HG02623 (cell line): ENCODE measurements around the gene C2CD2L.
"Not testable (repeated sequence)": the region's sequence is repeated elsewhere in the genome, so short reads cannot be mapped to it uniquely, and the experiment has no call there.

ENCODE experiments used
- ATAC-seq: cut with Tn5 transposase; IDR thresholded peaks from one replicate; pipeline ENCODE4 v1.9.1; 2021; ENCODE audit warnings: moderate library complexity; ENCODE audit not compliant: unreplicated experiment

Gene C2CD2L

DNA sequence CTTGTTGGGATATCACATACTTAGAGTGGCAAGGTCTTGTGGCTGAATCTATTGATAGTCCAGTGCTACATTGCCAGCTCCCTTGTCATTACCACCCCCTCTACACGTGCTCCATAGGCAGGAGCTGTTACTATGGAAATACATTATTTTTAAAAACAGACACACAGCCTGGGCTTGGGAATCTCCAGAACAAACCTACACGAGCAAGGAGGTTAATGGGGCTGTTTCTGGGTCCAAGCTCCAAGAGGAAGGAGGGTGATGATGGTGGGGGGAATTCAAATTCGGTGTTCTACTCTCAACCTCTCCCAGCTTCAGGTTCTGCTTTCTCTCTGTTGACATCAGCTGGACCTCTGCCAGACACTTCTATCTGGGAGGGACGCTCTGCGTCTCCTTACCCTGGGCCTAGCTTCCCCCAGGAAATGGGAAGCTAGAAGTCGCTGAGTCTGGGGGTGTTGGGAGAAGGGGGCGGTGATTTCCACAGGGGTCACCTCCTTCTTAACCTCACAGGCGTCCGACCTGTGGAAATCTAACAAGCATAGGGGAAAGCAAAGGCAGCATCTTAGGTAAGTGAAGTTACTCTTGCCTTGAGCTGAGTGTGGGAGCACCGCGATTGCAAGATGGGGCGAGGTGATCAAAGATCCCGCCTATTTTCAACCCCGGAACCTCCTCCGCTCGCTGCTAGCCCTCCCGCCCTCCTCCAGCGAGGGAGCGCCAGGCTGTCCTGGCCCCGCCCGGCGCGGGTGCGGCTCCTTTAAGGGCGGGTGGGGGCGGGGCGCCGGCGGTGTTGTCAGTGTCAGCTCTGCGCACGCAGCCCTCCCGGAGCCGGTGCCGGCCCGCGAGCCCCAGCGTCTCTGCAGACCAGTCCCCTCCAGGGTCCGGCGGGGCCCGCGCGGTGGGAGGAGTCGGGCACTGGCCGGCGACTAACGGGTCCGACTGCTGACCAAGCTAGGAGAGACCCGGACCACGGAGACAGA lies at the start of gene C2CD2L:
TSS of gene C2CD2L (plus strand) at position 781 of the 974 bp plus-strand sequence. CDS start 398 bp downstream, outside the sequence.
- ATAC-seq = peak; percentile 62

- ATAC-seq = not testable (repeated sequence)
Observed at GRCh38 chr11:119059128-119059527, 48.0 kb upstream of the C2CD2L start.

DNA sequence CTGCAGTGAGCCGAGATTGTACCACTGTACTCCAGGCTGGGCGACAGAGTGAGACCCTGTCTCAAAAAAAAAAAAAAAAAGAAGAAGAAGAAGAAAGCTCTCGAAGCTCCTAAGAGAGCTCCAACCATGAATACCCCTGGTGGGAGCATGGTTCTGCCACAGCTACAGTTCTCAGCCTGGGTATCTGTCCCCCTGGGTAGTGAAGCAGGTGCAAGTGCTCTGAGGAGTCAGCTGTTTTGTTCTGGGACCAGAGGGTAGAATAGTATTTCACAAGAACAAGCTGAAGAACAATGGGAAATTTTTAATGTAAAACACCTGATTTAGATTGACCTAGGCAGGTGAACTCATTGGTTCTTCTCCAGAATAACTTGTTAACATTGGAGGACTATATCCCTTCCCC lies 45.9 kb upstream of the C2CD2L start:
- no peak for ATAC-seq

DNA sequence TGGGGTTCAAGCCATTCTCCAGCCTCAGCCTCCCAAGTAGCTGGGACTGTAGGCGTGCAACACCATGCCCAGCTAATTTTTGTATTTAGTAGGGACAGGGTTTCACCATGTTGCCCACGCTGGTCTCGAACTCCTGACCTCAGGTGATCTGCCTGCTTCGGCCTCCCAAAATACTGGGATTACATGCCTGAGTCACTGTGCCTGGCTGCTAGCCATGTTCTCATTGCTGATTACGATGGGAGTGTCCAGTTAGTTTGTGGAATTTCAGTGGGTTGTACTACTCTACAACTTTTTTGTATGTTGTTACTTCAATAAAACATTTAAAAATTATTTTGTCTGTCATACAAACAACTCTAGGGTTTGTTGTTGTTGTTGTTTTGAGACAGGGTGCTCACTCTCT lies 44.4 kb upstream of the C2CD2L start:
- ATAC-seq = no peak

DNA sequence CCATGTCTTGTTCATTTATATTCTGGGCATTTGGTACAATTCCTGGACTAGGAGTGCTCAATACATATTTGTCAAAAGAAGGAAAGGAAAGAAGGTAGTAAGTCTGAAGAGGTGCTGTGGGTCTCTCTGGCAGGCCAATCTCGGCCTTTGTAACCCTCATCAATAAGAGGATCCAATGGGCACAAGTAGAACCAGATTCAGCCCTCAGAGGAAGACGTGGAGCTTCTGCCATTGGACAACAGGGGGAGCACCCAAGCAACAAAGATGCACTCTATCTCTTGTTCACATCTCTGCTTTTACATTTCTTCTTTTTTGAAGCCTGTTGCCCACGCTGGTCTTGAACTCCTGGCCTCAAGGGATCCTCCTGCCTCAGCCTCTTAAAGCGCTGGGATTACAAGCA lies 41.8 kb upstream of the C2CD2L start:
- no peak for ATAC-seq

DNA sequence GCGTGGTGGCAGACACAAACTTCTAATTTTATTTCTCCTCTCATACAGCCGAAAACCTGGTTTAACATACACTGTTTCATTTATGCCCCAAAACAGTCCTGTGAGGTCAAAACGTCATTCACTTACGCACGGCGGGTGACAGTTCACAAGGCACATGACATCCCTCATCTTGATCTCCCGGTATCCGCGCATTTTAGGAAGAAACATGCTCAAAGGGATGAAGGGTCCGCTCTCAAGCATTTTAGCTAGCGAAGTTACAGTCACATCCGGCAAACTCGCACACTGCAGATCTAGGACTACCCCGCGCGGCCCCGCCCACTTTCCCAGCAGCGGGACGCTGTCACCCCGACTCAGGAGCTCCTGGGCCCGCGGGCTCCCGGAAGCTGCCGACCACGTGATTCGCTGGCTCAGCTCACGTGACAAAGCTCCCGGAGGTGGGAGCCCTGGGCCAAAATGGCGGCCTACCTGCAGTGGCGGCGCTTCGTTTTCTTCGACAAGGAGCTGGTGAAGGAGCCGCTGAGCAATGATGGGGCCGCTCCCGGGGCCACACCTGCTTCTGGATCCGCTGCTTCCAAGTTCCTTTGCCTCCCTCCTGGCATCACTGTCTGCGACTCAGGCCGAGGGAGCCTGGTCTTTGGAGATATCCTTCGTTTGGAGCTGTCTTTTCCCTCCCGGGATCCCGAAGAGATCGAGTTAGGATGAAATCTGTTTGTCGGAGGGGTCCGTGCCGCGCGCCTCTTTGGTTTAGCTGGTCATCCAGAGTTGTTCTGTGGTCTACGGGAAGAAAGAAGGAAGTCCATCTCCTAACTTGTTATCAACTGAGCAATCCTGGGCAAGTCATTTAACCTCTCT lies 39.5 kb upstream of the C2CD2L start, which contains the start of gene VPS11:
TSS of gene VPS11 (plus strand) at position 448 of the 852 bp plus-strand sequence. CDS start at position 454, 6 bp downstream.
- peak; percentile 95 for ATAC-seq

DNA sequence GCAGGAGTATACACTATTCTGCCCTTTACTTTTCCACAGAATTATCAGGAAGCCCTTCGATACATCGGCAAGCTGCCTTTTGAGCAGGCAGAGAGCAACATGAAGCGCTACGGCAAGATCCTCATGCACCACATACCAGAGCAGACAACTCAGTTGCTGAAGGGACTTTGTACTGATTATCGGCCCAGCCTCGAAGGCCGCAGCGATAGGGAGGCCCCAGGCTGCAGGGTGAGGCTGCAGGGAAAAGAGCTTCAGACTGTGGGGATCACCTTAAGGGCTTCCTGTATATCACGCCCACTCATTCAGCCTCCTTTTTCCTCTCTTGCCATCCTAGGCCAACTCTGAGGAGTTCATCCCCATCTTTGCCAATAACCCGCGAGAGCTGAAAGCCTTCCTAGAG lies 29.3 kb upstream of the C2CD2L start:
- no peak for ATAC-seq

DNA sequence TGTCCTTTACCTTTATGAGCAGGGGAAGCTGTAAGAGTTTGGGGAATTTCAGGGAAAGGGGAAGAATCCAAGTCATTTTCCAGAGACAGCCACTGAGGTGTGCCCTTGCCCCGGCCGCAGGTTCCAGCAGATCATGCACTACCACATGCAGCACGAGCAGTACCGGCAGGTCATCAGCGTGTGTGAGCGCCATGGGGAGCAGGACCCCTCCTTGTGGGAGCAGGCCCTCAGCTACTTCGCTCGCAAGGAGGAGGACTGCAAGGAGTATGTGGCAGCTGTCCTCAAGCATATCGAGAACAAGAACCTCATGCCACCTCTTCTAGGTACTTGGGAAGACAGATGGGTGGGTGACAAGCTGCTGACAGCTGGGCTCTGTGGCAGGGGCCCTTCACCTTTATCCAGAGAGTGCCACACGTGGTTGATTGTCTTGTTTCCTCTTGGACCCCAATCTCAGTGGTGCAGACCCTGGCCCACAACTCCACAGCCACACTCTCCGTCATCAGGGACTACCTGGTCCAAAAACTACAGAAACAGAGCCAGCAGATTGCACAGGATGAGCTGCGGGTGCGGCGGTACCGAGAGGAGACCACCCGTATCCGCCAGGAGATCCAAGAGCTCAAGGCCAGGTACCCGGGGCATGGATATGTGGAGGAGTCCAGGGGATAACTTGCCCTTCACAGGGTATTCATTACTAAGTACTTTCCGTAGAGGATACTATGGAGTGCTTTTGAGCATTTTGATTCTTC lies 28.3 kb upstream of the C2CD2L start:
- ATAC-seq = no peak

DNA sequence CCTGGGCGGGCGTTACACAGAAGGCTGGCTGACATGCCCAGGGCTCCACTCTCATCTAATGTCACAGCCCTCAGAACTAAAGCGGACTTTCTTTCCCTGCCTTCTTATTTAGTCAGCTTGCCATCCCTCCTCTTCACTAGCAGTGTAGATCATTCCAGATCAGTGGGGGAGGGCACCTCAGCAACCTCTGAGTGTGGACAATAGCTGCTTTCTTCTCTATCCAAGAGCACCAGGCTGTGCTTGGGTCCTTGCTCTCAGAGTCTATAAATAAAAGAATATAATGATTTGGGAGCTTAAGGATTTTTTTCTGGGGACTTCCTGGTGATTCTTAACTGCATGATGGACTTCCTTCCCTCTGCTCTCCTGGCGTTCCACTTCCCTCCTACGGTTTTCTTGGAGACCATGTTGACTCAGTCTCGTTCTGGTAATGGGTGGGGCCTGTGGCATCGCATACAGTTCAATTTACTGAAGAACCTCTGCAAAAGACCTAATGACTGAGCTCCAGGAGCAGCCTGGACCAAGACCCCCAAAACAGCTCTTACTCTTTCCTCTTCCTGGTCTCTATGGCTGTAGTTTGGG lies 25.4 kb upstream of the C2CD2L start:
- ATAC-seq = no peak

GRCh38 chr11:119084663-119085436 lies 22.3 kb upstream of the C2CD2L start, which contains the start of gene HMBS:
Gene HMBS (plus strand): TSS chr11:119084881. CDS start chr11:119085034, 153 bp downstream.
- ATAC-seq = peak; percentile 89

GRCh38 chr11:119085437-119085847 lies 21.7 kb upstream of the C2CD2L start:
- ATAC-seq = peak; percentile 14

GRCh38 chr11:119087123-119087522 lies 20.0 kb upstream of the C2CD2L start:
- ATAC-seq = no peak

DNA sequence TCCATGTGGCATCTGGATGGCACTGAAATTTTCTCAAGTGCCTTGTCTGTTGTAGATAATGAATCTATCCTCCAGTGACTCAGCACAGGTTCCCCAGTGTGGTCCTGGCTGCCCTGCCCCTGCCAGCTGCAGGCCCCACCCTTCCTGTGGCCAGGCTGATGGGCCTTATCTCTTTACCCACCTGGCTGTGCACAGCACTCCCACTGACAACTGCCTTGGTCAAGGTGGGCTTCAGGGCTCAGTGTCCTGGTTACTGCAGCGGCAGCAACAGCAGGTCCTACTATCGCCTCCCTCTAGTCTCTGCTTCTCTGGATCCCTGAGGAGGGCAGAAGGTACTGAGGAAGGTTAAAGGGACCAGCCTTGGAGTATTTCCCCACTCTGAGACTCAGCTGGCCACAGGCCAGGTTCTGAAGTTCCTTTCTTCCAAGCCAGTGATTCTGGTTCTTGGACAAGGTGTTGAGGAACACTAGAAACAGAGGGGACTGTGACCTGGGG lies 19.4 kb upstream of the C2CD2L start:
- no peak for ATAC-seq

DNA sequence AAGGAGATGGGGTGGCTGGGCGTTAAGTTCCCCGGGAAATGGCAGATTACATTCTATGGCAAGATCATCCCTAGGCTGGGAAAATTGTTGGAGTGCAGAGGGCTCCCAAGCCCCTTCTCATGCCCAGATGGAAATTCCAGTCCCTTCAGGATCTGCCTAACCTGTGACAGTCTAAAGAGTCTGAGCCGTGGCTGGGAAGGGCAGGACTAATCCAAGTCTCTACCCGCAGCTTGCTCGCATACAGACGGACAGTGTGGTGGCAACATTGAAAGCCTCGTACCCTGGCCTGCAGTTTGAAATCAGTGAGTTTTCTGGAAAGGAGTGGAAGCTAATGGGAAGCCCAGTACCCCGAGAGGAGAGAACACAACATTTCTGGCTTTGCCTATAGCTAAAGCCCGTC lies 18.7 kb upstream of the C2CD2L start:
- ATAC-seq = no peak

GRCh38 chr11:119089319-119089718 lies 17.8 kb upstream of the C2CD2L start:
- ATAC-seq = no peak

DNA sequence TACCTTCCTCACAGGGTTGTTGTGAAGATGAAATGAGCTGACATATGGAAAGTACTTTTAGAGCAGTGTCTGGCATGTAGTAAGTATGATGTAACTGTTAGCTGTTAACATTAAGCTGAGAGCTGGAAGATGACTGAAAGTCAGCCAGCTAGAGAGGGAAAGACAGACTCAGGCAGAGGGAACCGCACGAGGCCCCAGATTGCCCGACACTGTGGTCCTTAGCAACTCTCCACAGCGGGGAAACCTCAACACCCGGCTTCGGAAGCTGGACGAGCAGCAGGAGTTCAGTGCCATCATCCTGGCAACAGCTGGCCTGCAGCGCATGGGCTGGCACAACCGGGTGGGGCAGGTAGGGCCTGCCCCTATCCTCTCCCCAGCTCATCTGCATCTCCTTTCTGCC lies 16.0 kb upstream of the C2CD2L start:
- ATAC-seq = no peak

GRCh38 chr11:119091966-119092879 lies 14.9 kb upstream of the C2CD2L start:
- ATAC-seq = no peak
